DOHH2 (cell line): ENCODE data around the gene KRTAP5-6.

ENCODE experiments used
- EZH2phosphoT487 ChIP-seq: fragments of 200-600 bp; sonication (generic); IDR thresholded peaks from 2 replicates; pipeline ENCODE4 v1.6.1; 2017; ENCODE audit warnings: borderline replicate concordance, mild to moderate bottlenecking, antibody characterized with exemption, low read length, moderate library complexity, mixed read lengths
- TF ChIP-seq, protein P1 (sequence below): fragments of 200-600 bp; sonication (generic); IDR thresholded peaks from one replicate; pipeline ENCODE4 v1.5.1; 2014; ENCODE audit warnings: antibody characterized with exemption, mild to moderate bottlenecking, low read depth, low read length; ENCODE audit not compliant: poor library complexity, severe bottlenecking

DNA sequence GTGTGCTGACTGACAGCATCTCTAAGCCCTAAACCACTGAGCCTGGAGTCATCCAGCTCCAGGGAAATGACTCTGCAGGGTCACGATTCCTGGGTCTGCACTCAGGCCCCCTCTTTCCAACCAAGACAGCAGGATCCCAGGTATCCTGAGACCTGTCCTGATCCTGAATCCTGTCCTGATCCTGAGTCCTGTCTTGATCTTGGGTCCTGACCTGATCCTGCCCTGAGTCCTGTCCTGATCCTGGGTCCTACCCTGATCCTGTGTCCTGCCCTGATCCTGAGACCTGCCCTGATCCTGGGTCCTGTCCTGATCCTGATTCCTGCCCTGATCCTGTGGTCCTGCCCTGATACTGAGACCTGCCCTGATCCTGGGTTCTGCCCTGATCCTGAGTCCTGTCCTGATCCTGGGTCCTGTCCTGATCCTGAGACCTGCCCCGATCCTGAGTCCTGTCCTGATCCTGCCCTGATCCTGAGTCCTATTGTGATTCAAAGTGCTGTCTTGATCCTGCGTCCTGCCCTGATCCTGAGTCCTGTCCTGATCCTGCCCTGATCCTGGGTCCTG lies 1.4 kb upstream of the KRTAP5-6 start:
- TF ChIP-seq, protein P1, sequence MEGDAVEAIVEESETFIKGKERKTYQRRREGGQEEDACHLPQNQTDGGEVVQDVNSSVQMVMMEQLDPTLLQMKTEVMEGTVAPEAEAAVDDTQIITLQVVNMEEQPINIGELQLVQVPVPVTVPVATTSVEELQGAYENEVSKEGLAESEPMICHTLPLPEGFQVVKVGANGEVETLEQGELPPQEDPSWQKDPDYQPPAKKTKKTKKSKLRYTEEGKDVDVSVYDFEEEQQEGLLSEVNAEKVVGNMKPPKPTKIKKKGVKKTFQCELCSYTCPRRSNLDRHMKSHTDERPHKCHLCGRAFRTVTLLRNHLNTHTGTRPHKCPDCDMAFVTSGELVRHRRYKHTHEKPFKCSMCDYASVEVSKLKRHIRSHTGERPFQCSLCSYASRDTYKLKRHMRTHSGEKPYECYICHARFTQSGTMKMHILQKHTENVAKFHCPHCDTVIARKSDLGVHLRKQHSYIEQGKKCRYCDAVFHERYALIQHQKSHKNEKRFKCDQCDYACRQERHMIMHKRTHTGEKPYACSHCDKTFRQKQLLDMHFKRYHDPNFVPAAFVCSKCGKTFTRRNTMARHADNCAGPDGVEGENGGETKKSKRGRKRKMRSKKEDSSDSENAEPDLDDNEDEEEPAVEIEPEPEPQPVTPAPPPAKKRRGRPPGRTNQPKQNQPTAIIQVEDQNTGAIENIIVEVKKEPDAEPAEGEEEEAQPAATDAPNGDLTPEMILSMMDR, result no peak
- no peak for TF ChIP-seq EZH2phosphoT487
